Tibial nerve (tissue), 4 donors: ENCODE measurements around the gene SMIM41.

Experiments
- EP300 ChIP-seq, 2 donors: sonication (generic); formaldehyde crosslinking; IDR thresholded peaks; one replicate each; pipeline ENCODE4 v1.6.1; 2017; ENCODE audit warnings: antibody characterized with exemption in 2 of 2, mild to moderate bottlenecking in 1 of 2
- POLR2A ChIP-seq, 2 donors: fragments of 450-650 bp; IDR thresholded peaks; one replicate each; pipeline ENCODE4 v1.6.1; 2017; ENCODE audit warnings: antibody characterized with exemption in 2 of 2, mild to moderate bottlenecking in 2 of 2, moderate library complexity in 2 of 2
- TF ChIP-seq, protein P1 (sequence below), 5 experiments: fragments of 200-600 bp in 3 of 5; fragments of 450-650 bp in 2 of 5; sonication (generic) in 3 of 5; IDR thresholded peaks; one replicate each; pipeline ENCODE4 v1.5.1; 2016 to 2019; ENCODE audit warnings: antibody characterized with exemption in 5 of 5, mild to moderate bottlenecking in 3 of 5, moderate library complexity in 2 of 5

DNA sequence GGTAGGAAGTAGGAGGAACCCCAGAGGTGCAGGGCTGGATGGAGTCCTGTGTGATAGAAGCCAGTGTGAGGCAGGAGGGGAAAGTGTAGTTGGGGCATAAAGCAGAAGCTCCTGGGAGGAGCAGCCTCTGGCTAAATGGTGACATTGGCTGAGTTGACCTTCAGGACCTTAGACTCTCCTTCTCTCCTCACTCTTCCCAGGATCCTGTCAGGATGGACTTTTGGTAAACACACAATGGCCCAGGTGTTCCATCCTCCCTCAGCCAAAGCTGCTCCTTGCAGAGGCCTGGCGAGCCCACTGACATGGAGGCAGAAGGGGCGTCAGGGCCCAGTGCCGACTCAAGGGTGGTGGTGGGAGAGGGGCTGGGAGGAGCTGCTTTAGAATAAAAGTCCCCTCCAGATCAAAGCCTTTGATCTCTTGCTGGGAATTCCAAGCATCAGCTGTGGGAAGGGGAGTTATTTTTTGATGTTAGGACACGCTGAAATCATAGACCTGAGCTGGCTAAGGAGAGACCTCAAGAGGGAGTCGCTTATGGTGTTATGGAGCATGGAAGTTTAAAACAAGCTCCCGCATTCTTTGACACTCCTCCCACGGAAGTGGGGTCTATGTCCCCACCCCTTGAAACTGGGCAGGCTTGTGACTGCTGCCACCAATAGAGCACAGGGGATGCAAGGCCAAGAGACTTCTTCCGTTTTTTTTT lies 44.1 kb downstream of the SMIM41 start:
- TF ChIP-seq, protein P1, sequence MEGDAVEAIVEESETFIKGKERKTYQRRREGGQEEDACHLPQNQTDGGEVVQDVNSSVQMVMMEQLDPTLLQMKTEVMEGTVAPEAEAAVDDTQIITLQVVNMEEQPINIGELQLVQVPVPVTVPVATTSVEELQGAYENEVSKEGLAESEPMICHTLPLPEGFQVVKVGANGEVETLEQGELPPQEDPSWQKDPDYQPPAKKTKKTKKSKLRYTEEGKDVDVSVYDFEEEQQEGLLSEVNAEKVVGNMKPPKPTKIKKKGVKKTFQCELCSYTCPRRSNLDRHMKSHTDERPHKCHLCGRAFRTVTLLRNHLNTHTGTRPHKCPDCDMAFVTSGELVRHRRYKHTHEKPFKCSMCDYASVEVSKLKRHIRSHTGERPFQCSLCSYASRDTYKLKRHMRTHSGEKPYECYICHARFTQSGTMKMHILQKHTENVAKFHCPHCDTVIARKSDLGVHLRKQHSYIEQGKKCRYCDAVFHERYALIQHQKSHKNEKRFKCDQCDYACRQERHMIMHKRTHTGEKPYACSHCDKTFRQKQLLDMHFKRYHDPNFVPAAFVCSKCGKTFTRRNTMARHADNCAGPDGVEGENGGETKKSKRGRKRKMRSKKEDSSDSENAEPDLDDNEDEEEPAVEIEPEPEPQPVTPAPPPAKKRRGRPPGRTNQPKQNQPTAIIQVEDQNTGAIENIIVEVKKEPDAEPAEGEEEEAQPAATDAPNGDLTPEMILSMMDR (IDR thresholded peaks at IDR 0.05), result no peak
- no peak for TF ChIP-seq POLR2A (IDR thresholded peaks at IDR 0.05)
- TF ChIP-seq EP300 (IDR thresholded peaks at IDR 0.05), result no peak
